Upper lobe of left lung (tissue), 6 donors: Measurements from ENCODE around the gene LMO7. TPM values are rescaled to one million over a fixed set of nuclear protein-coding genes. Genes with fewer than 3 reads are reported as not detected.

Experiments used
- ATAC-seq, 2 donors: fragments of 200-7000 bp; cut with Tn5 transposase; one replicate each; pipeline ENCODE4 v1.9.1; 2022; ENCODE audit warnings: mild to moderate bottlenecking in 2 of 2, moderate library complexity in 2 of 2; ENCODE audit not compliant: low FRiP score in 2 of 2
- DNase-seq, 2 donors: peaks; one replicate each; pipeline ENCODE4 v3.0.0-alpha.2; 2019 to 2020
- H3K27ac ChIP-seq, 4 donors: fragments of 200-600 bp; sonication (generic); one replicate each; pipeline ENCODE4 v1.5.1; 2016 to 2019
- H3K27me3 ChIP-seq, 4 donors: fragments of 200-600 bp; sonication (generic); one replicate each; pipeline ENCODE4 v1.5.1; 2017 to 2019
- H3K36me3 ChIP-seq, 4 donors: fragments of 200-600 bp; sonication (generic); one replicate each; pipeline ENCODE4 v1.5.1; 2016 to 2019
- H3K4me1 ChIP-seq, 4 donors: fragments of 200-600 bp; sonication (generic); one replicate each; pipeline ENCODE4 v1.5.1; 2018 to 2019
- H3K4me3 ChIP-seq, 4 donors: fragments of 200-600 bp; sonication (generic); one replicate each; pipeline ENCODE4 v1.5.1; 2017 to 2019; ENCODE audit warnings: mild to moderate bottlenecking in 2 of 4, moderate library complexity in 1 of 4
- H3K9me3 ChIP-seq, 4 donors: fragments of 200-600 bp; sonication (generic); one replicate each; pipeline ENCODE4 v1.5.1; 2018 to 2019
- CTCF ChIP-seq, 6 experiments: fragments of 450-650 bp in 4 of 6; fragments of 200-600 bp in 2 of 6; sonication (generic) in 2 of 6; IDR thresholded peaks; one replicate each; pipeline ENCODE4 v1.5.1; 2016 to 2019; ENCODE audit warnings: antibody characterized with exemption in 6 of 6
- EP300 ChIP-seq, 4 donors: sonication (generic); formaldehyde crosslinking; IDR thresholded peaks; one replicate each; pipeline ENCODE4 v1.5.1; 2017; ENCODE audit warnings: antibody characterized with exemption in 4 of 4, control low read depth in 2 of 4
- POLR2A ChIP-seq, 4 donors: fragments of 450-650 bp; IDR thresholded peaks; one replicate each; pipeline ENCODE4 v1.5.1; 2016 to 2017; ENCODE audit warnings: antibody characterized with exemption in 4 of 4, mild to moderate bottlenecking in 2 of 4
- POLR2AphosphoS5 ChIP-seq, 2 donors: sonication (generic); formaldehyde crosslinking; IDR thresholded peaks; one replicate each; pipeline ENCODE4 v1.5.1; 2017; ENCODE audit warnings: antibody characterized with exemption in 2 of 2
- WGBS, 2 donors: methylation state at CpG; one replicate each; pipeline ENCODE4 v1.1.5; 2017 to 2018; 5-methylcytosine and 5-hydroxymethylcytosine counted together
- total RNA-seq, 6 donors: library from RNA; depleted of rRNA in 4 of 6; stranded (reverse); fragments of >200 nt in 4 of 6; gene quantifications; one replicate each; pipeline versions ENCODE4 v1.1.0 to v1.2.1, GENCODE V29; 2016 to 2021
- donor health status: DM: no; HTN: no; CAD: no; lungs with moderate emphysema.
- donor health status: DM: no; HTN: yes; CAD: no; lungs with severe emphysema.

Gene LMO7
- total RNA-seq, 6 donors from 2014 or later: 327 to 1,155 (median 811) TPM

- H3K4me1 ChIP-seq: peaks cover 0 to 12% (median 9%) of the 10 kb centered on the region in 4 donors
- H3K27me3 ChIP-seq: no peaks in the 10 kb centered on the region
- no peaks in the 10 kb centered on the region for H3K9me3 ChIP-seq
- WGBS, 2 donors: 43 to 58% methylated on average over 2 of the region's 2 CpGs
- DNase-seq (no peak), ATAC-seq (no peak)
- peak overlapping the region in 3 of 4 donors; percentile 34 to 43 (median 42) for H3K4me3 ChIP-seq
- no peaks in the 10 kb centered on the region for H3K36me3 ChIP-seq
- peak overlapping the region; percentile 75 to 84 (median 80) for H3K27ac ChIP-seq
- TF ChIP-seq EP300 (IDR thresholded peaks at IDR 0.05) (no peak), CTCF (IDR thresholded peaks at IDR 0.05) (no peak), POLR2A (IDR thresholded peaks at IDR 0.05) (no peak), POLR2AphosphoS5 (IDR thresholded peaks at IDR 0.05) (no peak)
Measured at GRCh38 chr13:75762955-75763354, 126.8 kb downstream of the LMO7 start.

- Histone ChIP-seq H3K36me3 (no peaks in the 10 kb centered on the region), H3K27me3 (no peaks in the 10 kb centered on the region), H3K4me3 (peak overlapping the region in 3 of 4 donors; percentile 34 to 43 (median 42)), H3K27ac (peak overlapping the region; percentile 75 to 84 (median 80)), H3K4me1 (peaks cover 0 to 16% (median 10%) of the 10 kb centered on the region in 4 donors), H3K9me3 (no peaks in the 10 kb centered on the region)
- DNase-seq: no peak
- TF ChIP-seq EP300 (IDR thresholded peaks at IDR 0.05) (no peak), POLR2AphosphoS5 (IDR thresholded peaks at IDR 0.05) (no peak), CTCF (IDR thresholded peaks at IDR 0.05) (no peak), POLR2A (IDR thresholded peaks at IDR 0.05) (no peak)
- ATAC-seq: no peak
- 70 to 81% methylated on average over 3 of the region's 3 CpGs for WGBS, 2 donors
Measured at GRCh38 chr13:75763512-75763911, 127.4 kb downstream of the LMO7 start.

GRCh38 chr13:75764251-75764925 lies 128.3 kb downstream of the LMO7 start:
- H3K4me1 ChIP-seq: peaks cover 0 to 21% (median 10%) of the 10 kb centered on the region in 4 donors
- peak overlapping the region; percentile 53 to 84 (median 80) for H3K27ac ChIP-seq
- H3K27me3 ChIP-seq: no peaks in the 10 kb centered on the region
- WGBS, 2 donors: 69 to 79% methylated on average over 2 of the region's 2 CpGs
- H3K36me3 ChIP-seq: no peaks in the 10 kb centered on the region
- no peaks in the 10 kb centered on the region for H3K9me3 ChIP-seq
- no peak for ATAC-seq
- H3K4me3 ChIP-seq: peak overlapping the region in 3 of 4 donors; percentile 17 to 43 (median 42)
- DNase-seq: no peak
- no peak for TF ChIP-seq POLR2A (IDR thresholded peaks at IDR 0.05)
- no peak for TF ChIP-seq CTCF (IDR thresholded peaks at IDR 0.05)
- no peak for TF ChIP-seq EP300 (IDR thresholded peaks at IDR 0.05)
- no peak for TF ChIP-seq POLR2AphosphoS5 (IDR thresholded peaks at IDR 0.05)

- TF ChIP-seq POLR2AphosphoS5 (IDR thresholded peaks at IDR 0.05): no peak
- TF ChIP-seq POLR2A (IDR thresholded peaks at IDR 0.05): no peak
- no peak for TF ChIP-seq CTCF (IDR thresholded peaks at IDR 0.05)
- no peak for TF ChIP-seq EP300 (IDR thresholded peaks at IDR 0.05)
- WGBS, 2 donors: 55 to 59% methylated on average over 3 of the region's 3 CpGs
- Histone ChIP-seq H3K27ac (peak overlapping the region in 2 of 4 donors; percentile 17 to 81), H3K36me3 (no peaks in the 10 kb centered on the region), H3K27me3 (no peaks in the 10 kb centered on the region), H3K4me1 (peaks cover 2 to 21% (median 11%) of the 10 kb centered on the region in 4 donors), H3K9me3 (no peaks in the 10 kb centered on the region), H3K4me3 (peak overlapping the region in 3 of 4 donors; percentile 17 to 43 (median 42))
- no peak for DNase-seq
- no peak for ATAC-seq
Measured at GRCh38 chr13:75764926-75765310, 128.8 kb downstream of the LMO7 start.
